Metanephros (tissue), 2 donors: ENCODE results near the gene SDE2. TPM values are rescaled to one million over a fixed set of nuclear protein-coding genes. Genes with fewer than 3 reads are reported as not detected.

Experiments used
- small RNA-seq: library from RNA; depleted of rRNA; stranded (forward); fragments of <200 nt; gene quantifications from one replicate; pipeline ENCODE3, GENCODE V24; 2014; ENCODE audit warnings: low replicate concordance
- total RNA-seq: library from RNA; depleted of rRNA; stranded (reverse); fragments of >200 nt; gene quantifications from one replicate; pipeline ENCODE4 v1.2.3, GENCODE V29; 2014

SDE2 gene
- total RNA-seq: 28.0 TPM

DNA sequence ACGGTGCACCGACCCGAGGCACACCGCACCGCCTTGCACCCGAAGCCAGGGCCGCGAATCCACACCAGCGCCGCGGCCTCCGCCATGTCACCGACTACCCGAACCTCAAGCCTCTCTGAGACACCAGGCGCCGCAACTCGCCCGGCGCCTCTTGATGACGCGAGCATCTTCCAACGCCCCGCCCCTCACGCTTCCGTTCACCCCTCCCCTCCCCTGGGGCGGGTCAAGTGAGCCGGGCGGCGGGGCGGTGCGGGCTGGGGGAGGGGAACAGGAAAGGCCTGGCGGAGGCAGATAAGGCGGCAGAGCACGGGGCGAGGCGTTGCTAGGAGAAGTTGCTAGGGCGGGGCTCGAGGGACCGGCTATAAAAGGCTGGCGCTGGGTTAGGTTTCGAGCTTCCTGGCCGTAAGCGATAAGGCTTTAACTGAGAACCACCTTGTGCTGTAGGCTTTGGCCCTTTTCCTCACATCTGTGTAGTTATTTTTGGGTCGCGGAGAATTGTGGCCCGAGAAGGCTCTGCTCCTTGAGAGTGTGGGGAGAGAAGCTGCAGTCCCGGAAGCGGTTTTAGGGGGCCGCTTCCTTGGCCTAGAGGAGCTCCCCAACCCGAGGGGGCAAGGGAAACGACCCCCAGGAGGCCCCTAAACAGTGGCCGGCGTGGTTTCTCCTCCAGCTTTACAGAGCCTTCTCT, at the start of gene SDE2:
Gene SDE2 (minus strand): TSS at position 117 of the 685 bp plus-strand sequence. CDS start 31 bp downstream, at position 86.

DNA sequence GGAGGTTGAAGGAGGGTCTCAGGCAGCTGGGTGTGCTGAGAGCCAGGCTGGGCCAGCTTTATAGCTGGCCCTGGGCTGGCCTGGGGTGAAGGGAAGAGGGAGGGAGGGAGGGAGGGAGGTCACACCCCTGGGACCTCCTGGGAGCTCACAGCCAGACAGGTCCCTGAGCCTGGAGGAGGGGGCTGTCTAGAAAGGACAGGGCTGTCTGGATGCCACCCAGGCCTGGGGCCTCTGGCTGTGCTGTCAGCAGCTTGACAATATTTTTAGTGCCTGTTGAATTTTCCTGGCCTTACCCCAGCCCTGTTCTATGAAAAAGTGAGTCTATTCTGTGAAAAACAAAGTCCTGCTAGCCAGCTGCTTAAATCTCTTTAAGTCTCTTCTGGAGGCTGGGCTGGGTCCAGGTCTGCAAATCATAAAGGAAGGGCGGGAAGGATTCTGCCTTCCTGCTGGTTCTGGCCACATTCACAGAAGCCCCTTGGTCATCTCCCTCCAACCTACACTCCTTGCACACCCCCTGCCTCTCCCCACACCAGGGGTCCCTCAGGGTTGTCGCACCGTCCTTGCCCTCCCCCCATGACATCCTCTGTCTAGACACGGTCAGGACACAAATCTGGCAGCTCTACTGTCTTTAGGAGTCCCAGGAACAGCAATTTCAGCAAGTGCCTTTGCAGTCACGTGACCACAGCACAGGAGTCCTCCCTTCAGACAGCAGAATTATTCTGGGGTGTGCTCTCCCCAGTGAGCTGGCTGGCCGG, 57.8 kb downstream of the SDE2 start, which contains the start of gene LEFTY2:
Gene LEFTY2 (minus strand): TSS at position 34 of the 755 bp plus-strand sequence. CDS start 80 bp downstream, outside the sequence.

Small RNA genes within 50 kb of the gene (small RNA-seq; reads per million reads assigned to genes)
- gene AL117348.1: not detected
- gene NDUFA3P3: not detected

Other genes with a start within 250 kb of the SDE2 start
- 221 TPM for gene SRP9, start 221.5 kb downstream of the SDE2 start, total RNA-seq
- 35.4 TPM for gene EPHX1, start 189.2 kb downstream of the SDE2 start, total RNA-seq
- 70.2 TPM for gene TMEM63A, start 117.0 kb downstream of the SDE2 start, total RNA-seq
- 3.9 TPM for gene LEFTY1, start 110.2 kb downstream of the SDE2 start, total RNA-seq
- 37.7 TPM for gene PYCR2, start 75.1 kb downstream of the SDE2 start, total RNA-seq
- gene LEFTY2, start 58.1 kb downstream of the SDE2 start, total RNA-seq: 0.58 TPM
- gene H3-3A, start 63.4 kb upstream of the SDE2 start, total RNA-seq: 550 TPM
- 36.1 TPM for gene ACBD3, start 187.4 kb upstream of the SDE2 start, total RNA-seq
- gene MIXL1, start 224.3 kb upstream of the SDE2 start, total RNA-seq: not detected